ENCODE results near the gene NMT1.

Gene NMT1

GRCh38 chr17:45150911-45151809 is 90.0 kb downstream of the NMT1 start:
- no peak for DNase-seq (ENCODE audit: low read depth in 2 of 2)

- DNase-seq (ENCODE audit: low read depth in 2 of 2) = no peak
These were observed 93.9 kb downstream of the NMT1 start for GRCh38 chr17:45155029-45155428.

- no peak for DNase-seq (ENCODE audit: low read depth in 2 of 2)
These were observed 94.4 kb downstream of the NMT1 start for GRCh38 chr17:45155483-45155882.

- DNase-seq (ENCODE audit: low read depth in 2 of 2) = no peak
These were observed 95.1 kb downstream of the NMT1 start for GRCh38 chr17:45156242-45156641.
